GM19324 (cell line): ENCODE measurements around the gene ATF4.

Experiments
- ATAC-seq: cut with Tn5 transposase; IDR thresholded peaks from one replicate; pipeline ENCODE4 v1.9.1; 2021; ENCODE audit warnings: mild to moderate bottlenecking, moderate library complexity; ENCODE audit not compliant: unreplicated experiment, low FRiP score

Gene ATF4

GRCh38 chr22:39556970-39557841 is 36.8 kb downstream of the ATF4 start:
- ATAC-seq, result no peak

GRCh38 chr22:39558254-39558727 is 37.9 kb downstream of the ATF4 start:
- no peak for ATAC-seq

DNA sequence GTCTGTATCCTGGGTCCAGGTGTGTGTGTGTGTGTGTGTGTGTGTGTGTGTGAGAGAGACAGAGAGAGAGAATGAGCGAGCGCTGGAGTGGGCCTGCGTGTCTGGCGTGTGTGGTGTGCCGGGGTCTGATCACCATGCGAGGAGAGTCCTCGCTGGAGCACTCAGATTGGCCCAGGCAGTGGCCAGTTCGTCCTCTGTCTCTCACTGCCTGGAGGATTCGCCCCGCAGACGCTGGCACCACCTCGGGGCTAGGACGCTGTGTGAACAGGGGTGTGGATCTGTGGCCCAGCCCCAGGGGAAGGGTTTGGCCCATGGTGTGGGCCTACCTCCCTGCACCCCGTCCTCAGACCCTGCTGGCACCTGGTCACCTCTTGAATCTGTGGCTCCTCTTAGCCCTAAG is 38.6 kb downstream of the ATF4 start:
- ATAC-seq, result no peak

DNA sequence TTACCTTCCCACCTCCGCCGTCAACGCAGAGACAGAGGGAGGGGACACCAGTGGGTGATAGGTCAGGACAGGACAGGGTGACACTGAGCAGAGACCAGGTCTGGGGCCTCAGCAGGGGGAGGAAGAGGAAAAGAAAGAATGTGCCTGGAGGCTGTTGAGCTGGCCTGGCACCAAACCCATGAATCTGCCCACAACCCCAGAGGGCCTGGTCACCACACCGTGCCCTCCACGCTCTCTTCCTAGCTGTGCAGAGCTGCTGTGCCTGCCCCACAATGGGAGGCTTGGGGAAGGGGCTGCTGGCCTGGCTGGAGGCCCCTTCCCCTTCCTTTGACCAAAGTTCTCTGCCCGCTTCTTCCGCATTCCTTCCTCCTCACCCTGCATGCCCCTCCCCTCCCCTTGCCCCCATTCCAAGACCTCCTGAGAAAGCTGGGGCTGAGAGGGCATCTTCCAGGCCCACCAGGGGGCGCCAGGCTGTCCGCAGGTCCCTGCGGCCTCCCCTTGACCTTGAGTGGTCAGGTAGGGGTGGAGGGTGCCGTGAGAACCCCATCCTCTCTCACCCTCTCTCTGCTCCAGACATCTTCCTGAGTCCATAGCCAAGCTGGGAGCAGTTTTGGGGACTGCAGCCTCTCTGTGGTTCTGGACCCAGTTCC is 39.2 kb downstream of the ATF4 start:
- no peak for ATAC-seq

DNA sequence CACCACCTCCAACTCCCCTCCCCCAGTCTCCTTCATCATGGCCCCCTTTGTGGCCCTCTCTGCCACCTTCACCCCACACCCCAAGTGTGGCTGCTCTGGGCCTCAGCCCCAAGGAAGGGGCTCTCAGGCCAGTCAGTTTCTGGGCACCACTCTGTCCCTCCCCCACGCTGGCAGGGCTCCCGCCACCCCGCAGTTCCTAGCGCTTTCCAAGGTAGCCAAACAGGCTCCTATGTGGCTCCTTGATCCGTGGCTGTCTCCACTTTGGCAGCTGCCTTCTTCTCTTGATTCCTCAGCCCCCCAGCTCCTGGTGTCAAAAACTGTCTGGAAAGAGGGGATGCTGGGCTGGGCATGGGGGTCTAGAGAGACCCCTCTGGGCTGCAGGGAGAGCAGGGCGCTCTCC is 39.8 kb downstream of the ATF4 start:
- no peak for ATAC-seq

- no peak for ATAC-seq
Observed at GRCh38 chr22:39562839-39563489, 42.6 kb downstream of the ATF4 start.

- ATAC-seq, result no peak
Observed at GRCh38 chr22:39563571-39564428, 43.4 kb downstream of the ATF4 start.

- ATAC-seq, result no peak
Observed at GRCh38 chr22:39565414-39565944, 45.1 kb downstream of the ATF4 start.

DNA sequence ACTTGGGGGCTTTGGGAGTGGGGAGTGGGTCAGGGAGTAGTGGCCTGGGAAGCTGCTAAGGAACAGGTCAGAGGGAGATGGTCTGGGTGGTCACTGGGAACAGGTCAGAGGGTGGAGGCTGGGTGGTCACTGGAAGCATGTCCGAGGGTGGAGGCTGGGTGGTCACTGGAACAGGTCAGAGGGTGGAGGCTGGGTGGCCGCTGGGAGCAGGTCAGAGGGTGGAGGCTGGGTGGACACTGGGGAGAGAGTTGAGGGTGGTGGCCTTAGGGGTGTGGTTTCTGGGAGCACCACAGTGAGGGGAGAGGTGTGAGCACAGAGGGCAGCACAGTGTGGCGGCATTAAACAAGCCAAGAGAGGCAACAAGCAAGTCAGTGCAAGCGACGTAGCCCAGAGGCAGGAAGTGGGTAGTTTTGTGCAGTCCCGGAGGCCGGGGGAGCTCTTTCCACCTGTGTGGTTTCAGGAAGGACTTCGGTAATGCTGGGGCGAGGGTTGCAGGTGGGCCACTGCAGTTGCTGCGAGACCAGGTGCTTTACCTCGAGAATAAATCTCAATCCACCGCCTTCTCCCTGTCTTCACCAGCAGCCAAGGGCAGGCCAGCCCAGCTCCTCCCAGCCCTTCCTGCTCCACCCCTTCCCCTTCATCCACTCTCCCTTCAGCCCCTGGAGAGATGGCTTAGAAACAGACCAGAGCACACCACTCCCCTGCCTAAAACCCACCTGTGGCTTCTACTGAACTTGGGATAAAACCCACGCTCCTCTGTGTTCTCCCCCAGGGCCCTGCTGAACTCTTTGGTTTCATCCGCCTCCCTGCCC is 47.0 kb downstream of the ATF4 start:
- no peak for ATAC-seq

DNA sequence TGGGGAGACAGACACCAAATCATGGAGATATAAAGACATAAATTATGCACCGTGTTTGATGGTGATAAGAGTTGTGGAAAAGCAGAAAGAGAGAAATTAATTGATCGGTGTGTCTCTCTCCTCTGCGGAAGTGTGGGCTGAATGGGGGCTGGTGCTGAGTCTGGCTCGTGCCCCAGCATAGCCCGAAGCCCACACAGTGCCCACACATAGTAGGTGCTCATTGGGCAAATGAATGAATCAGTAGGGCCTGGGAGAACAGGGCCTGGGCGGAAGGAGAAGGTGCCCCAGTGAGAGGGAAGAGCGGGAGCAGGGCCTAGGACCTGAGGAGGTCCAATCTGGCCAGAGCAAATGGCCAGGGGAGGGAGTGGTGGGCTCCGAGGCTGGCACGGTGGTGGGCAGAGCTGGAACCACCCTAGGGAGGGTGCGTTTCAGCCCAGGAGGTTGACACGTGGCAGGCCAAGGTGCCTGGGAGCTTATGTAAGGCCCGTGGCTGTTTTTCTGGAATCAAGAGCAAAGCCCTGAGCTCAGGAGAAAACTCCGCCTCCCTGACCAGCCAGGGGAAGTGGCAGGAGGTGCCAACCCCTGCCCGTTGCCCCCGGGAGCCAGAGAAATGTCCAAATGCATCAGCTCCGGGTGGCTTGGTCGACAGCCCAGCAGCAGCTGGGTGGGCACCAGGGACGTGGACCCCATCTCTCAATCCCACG is 48.1 kb downstream of the ATF4 start:
- no peak for ATAC-seq

DNA sequence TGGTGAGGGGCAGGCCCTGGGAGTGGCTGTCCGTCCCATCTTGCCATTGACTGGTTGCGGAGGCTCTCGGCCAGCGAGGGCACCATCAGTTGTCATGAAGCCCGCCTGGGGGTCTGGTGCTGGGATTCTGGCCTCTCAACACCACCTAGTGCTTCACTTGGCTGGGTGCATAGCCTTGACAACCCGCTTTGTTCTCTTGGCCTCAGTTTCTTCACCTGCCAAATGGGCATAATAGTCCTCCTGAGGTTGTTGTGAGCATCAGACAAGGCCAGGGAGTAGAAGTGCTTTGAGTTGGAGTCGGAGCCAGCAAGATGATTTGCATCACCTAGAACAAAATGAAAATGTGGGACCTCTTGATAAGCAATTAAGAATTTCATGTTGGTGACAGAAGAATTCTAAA is 48.7 kb downstream of the ATF4 start:
- no peak for ATAC-seq

- ATAC-seq, result no peak
Observed at GRCh38 chr22:39570226-39570625, 49.9 kb downstream of the ATF4 start.

DNA sequence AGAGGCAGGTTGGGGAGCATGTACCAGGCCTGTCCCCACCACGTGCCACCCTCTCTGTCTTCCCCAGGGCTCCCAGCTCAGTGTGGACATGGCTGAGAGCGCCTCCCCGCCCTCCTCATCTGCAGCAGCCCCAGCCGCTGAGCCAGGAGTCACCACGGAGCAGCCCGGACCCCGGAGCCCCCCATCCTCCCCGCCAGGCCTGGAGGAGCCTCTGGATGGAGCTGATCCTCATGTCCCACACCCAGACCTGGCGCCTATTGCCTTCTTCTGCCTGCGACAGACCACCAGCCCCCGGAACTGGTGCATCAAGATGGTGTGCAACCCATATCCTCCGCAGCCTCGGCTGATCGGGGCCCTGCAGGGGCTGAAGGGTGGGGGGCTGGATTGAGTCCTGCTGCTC is 50.3 kb downstream of the ATF4 start, which contains the start of gene CACNA1I:
Gene CACNA1I, plus strand, starts transcription at position 89 of the 400 bp plus-strand sequence. Its CDS starts 0 bp downstream, at position 89.
- no peak for ATAC-seq

DNA sequence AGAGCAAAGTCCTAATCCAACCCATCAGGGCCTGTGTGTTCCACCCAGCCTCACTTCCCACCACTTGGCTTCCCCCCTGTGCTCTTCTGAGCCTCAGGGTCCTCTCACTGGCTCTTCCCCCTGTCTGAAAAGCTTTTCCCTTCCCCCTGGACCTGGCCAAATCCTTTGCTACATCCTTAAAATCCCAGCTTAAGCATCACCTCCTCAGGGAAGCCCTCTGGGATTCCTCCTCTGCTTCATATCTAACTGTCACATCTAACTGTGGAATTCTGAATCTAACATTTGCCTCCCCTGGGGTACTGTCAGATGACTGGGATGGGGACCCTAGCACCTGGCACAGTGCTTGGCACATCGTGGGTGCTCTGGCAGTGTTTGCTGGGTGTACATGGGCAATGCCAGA is 51.2 kb downstream of the ATF4 start:
- no peak for ATAC-seq
